8988T (cell line): ENCODE results near the gene PTER.

Experiments used
- DNase-seq: peaks from one replicate; pipeline ENCODE4 v3.0.0; 2011

Gene PTER

GRCh38 chr10:16472828-16473227 lies 36.0 kb downstream of the PTER start:
- DNase-seq, result no peak

- DNase-seq, result no peak
Measured at GRCh38 chr10:16477757-16478156, 40.9 kb downstream of the PTER start.

DNA sequence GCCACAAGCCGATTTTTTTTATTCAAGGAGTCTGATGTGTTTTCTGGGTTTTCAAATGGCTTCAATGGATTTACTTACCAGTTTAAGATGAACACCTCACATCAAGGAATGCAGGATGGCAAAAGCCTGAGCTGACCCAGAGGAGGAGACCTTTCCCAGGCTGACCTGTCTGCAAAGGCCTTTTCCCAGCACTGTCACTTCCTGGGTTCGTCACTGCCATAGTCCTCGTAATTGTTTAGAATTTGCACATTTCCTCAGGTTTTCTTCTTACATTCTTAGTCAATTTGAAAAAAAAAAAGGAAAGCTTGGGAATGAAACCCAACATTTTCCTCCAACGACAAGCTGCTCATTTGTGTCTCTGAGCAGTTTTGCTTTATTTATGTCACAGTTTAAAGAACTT lies 42.0 kb downstream of the PTER start:
- no peak for DNase-seq

DNA sequence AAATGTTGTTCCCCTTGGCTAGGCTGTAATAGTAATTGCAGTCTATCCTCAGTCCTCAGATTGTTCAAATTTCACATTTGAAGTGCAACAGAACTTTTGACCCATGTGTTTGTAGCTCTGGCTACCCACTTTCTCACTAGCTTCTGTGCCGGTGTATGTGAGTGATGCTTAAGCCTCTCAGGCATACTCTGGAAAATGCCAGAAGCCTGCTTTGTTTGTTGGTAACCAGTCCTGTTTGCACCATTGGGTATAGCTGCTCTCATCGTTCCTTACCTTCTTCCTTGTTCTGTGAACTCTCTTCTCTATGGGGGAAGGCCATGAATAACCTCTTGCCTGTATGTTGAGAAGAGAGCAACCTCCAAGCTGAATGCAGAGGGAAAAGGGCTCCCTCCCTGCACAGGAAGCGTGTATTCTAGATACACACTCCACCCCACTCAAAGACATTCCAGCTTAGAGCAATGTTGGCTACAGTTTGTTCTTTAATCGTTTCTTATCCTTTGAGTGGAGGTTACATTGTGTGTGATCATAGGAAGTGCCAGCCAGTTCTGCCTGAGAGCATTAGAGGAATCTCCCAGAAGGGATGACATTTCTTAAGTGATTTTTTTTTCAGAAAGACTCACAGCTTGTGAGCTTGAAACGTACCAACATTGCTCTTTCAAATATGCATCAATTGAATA lies 44.4 kb downstream of the PTER start:
- DNase-seq, result no peak

DNA sequence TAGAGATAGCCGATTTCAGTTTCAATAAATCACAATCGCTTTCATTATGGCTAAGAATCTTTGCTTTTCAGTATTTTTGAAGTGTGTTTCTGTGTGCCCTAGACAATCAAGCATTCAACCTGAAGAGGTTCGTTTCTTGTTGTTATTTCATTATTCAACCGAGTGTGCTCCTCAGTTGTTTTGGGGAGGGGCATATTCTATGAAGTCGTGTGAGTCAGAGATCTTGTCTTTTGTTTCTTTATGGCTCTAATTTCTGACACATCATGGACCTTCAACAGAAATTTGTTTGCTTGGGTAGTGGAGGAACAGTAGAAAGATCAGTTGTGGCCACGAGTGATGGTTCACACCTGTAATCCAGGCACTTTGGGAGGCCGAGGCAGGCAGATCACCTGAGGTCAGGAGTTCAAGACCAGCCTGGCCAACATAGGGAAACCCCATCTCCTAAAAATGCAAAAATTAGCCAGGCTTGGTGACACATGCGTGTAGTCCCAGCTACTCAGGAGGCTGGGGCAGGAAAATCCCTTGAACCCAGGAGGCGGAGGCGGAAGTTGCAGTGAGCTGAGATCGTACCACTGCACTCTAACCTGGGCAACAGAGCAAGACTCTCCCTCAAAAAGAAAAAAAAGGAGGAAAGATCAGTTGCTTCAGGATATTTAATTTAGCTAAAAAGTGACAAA lies 46.6 kb downstream of the PTER start:
- no peak for DNase-seq

DNA sequence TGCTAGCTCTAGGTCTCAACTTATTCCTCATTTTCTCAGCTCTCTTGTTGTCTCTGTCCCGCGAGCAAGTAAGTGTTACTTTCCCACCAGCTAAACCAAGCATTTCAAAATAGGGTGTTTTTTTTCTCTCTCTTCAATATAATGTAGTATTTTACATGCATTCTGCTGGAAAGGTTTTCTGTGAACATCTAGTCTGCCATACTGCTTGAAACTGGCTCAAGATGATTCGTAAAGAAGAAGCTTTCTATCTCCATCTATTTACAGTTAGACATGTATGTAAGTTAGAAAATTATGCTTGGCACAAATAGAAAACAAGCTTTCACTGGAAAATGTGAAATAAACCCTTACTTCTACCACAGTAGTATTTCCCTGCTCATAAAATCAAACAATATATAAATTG lies 53.7 kb downstream of the PTER start:
- DNase-seq, result no peak

- DNase-seq, result no peak
Measured at GRCh38 chr10:16491933-16492332, 55.1 kb downstream of the PTER start.

GRCh38 chr10:16493884-16494536 lies 57.2 kb downstream of the PTER start:
- no peak for DNase-seq

GRCh38 chr10:16497911-16498310 lies 61.1 kb downstream of the PTER start:
- DNase-seq, result no peak

GRCh38 chr10:16505161-16505560 lies 68.4 kb downstream of the PTER start:
- DNase-seq, result no peak

DNA sequence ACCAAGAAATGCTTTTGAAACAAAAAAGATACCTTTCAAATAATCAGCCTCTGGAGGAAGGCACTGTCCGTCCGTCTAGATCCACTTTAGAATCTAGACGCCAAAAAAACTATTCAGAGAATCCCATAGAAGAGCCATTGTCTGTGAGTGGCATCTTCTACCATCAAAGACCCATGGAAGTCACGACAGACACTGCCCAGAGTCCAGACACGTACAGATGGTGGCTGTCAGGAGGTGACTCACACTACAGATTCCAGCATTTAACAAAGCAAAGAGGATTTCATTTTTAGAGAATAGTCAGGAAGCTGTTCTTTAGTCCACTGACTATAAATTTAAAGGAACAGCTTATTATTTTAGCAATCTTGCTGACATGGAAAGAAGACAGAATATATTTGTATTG lies 73.2 kb downstream of the PTER start:
- DNase-seq, result no peak

- no peak for DNase-seq
Measured at GRCh38 chr10:16510843-16511242, 74.0 kb downstream of the PTER start.

DNA sequence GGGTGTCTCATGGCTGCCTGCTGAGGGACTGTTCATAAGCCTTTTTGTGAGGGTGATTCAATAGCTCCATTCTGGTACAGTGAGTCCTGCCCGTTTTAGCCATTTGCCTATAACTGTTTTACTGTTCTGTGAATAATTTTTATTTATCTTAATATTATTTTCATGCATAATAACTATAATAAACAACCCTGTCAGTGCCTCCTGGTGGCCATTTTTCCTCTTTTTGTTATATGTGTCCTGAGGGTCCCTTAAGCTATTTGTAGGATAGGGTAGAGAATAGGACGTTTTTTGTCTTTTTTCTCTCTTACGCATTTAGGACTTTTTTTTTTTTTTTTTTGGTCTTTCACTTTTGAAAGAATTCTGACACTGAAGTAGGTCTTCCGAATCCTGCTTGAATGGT lies 82.0 kb downstream of the PTER start:
- no peak for DNase-seq

GRCh38 chr10:16519250-16519907 lies 82.6 kb downstream of the PTER start:
- no peak for DNase-seq

DNA sequence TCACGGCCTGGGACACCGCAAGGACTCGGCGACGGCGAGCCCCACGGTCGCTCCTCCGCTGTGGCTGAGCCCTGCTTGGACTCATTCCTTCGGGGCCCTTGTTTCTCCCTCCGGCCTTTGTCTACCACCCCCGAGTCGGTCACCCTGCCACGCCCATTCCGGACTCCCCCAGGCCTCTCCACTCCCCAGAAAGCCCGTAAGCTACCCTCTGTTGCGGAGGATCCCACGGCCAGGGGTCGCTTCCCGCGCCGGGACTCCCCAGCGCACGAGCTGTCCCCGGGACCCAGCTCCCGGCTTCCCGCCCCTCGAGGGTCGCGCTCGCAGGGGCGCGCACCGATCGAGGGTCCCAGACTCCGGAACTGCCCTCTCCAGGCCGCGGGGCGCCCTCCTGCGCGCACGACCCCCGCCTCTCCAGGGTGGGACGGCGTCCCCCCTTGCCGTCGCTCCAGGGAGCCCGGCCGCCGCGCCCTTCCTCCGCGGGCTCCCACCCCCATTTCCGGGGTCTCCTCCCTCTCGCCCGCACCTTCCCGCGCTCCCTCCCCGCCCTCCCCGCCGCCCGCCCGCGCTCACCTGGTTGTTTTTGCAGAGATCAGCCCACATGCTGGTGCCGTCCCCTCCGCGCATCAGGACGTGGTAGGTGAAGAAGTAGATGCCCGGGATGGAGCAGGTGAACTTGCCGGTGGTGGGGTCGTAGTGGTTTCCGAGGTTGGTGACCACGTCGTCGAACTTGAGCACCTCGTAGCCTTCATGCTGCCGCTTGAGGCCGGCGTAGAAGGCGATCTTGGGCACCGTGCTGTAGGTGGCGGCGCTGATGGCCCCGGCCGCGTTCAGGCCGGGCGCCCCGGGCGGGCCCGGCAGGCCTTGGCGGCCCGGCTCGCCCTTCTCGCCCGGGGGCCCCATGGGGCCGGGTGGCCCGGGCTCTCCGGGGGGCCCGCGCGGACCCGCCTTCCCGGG lies 83.4 kb downstream of the PTER start:
- no peak for DNase-seq

GRCh38 chr10:16520900-16521299 lies 84.1 kb downstream of the PTER start:
- peak; percentile 51 for DNase-seq

- no peak for DNase-seq
Measured at GRCh38 chr10:16521311-16522016, 84.7 kb downstream of the PTER start, which contains the start of gene C1QL3. TSS of gene C1QL3 (minus strand) at chr10:16521879. CDS start at chr10:16521065, 814 bp downstream.

DNA sequence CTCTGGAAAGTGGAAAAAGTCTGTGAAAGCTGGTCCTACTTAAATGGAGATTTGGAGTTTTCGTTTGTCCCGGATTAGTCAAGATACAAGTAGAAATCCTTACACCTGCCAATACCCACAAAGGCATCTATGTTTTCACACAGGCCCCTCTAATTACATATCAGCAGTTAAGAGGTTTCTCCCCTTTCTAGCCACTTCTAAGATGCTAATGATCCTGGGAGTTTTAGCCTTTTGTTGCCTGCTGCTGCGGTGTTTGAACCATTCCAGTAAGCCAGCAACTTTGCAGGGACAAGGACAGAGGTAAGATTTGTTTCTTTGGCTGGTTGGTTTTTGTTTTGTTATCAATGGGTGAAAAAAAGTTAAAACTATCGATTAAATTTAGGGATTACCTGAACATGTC lies 90.6 kb downstream of the PTER start:
- no peak for DNase-seq

DNA sequence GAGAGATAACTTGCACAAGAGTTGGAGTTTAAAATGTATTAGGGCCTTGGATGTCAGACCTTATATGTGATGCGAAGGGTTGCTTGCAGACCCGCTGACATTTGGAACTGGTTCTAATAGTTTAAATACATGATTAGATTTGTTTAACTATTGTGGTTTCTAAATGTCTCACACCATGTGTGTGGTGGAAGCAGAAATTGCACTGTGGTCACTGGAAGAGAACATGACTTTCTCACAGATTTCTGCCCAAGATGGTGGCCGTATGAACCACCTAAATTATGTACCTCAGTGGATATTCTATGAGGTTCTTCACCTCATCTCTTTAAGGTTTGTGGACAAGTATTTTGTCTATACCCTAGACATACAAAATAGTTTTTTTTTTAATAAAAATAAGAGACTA lies 93.0 kb downstream of the PTER start:
- DNase-seq, result no peak

DNA sequence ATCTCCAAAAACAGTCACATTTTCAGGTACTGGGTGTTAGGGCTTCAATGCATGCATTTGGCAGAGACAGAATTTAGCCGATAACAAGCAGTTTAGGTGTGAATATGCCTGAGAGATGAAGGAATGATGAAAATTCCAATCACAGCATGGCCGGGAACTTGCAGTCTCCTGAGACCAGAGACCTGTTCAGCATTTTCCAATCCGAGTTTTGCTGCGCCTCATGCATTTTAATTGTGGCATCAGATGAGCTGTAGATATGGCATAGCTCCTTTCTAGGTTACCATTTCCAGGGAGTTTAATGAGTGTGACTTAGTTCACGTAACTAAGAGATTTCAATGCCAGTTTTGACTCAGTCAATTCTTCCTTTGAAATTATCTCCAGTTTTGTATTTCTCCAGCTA lies 99.3 kb downstream of the PTER start:
- DNase-seq, result no peak

DNA sequence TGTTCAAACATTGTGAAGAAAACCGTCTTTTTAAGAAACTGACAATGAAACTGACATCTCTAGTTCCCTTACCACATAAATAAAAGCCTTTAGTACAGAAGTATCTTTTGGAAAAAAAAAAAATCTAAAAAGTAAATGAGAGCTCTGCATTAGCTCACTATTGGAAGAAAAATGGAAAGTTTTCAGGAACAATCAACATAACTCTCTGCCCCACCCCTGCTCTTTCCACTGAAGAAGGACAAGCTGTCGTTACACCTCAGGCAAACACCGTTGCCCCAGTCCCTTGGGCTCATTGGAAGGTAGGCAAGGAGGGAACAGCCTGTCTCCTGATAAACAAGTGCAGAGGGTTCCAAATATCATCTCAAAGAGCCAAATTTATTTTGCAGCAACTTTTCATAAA lies 107.3 kb downstream of the PTER start:
- DNase-seq, result no peak

DNA sequence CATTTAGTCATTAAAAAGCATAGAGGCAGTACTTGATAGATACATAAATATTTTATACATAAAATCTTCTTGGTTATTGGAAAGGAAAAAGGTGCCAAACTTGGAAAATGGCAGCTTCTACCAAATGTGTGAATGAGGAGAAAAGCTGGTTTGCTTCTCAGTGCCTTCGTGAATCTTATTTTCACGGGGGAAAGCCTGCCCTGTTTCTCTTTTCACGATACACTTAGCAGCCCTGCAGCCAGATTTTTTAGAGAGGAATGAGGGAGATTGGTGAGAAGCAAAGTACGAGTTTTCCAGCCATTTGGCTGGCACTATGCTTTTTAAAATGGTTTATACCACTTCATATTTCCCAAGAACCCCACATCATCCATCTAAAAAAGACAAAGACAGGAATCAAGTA lies 107.8 kb downstream of the PTER start:
- no peak for DNase-seq
